Thyroid gland (tissue), 4 donors: ENCODE measurements around the gene ACMSD.

Experiments
- CTCF ChIP-seq, 6 experiments: fragments of 200-600 bp in 3 of 6; fragments of 450-650 bp in 3 of 6; sonication (generic) in 3 of 6; IDR thresholded peaks; one replicate each; pipeline ENCODE4 v1.5.1; 2016 to 2019; ENCODE audit warnings: antibody characterized with exemption in 6 of 6, mild to moderate bottlenecking in 2 of 6, inconsistent platforms in 1 of 6, moderate library complexity in 1 of 6
- POLR2A ChIP-seq, 2 donors: fragments of 450-650 bp; IDR thresholded peaks; one replicate each; pipeline ENCODE4 v1.6.1; 2017; ENCODE audit warnings: antibody characterized with exemption in 2 of 2, mild to moderate bottlenecking in 2 of 2, moderate library complexity in 1 of 2

GRCh38 chr2:134865067-134865787 is 26.8 kb downstream of the ACMSD start:
- TF ChIP-seq CTCF (IDR thresholded peaks at IDR 0.05) (no peak), POLR2A (IDR thresholded peaks at IDR 0.05) (no peak)
